Keratinocyte (primary cell): ENCODE measurements around the gene GLP2R. TPM values are rescaled to one million over a fixed set of nuclear protein-coding genes. Genes with fewer than 3 reads are reported as not detected.

Experiments
- DNase-seq: peaks from one replicate; pipeline ENCODE4 v3.0.0-alpha.2; 2011; ENCODE audit warnings: low read depth, missing footprints, low spot score
- FAIRE-seq: peaks from 2 replicates; lab custom pipeline; 2011; peaks lifted over from hg19 to GRCh38; lab: Jason Lieb, UNC
- H2AFZ ChIP-seq: 2 replicates; pipeline ENCODE4 v1.6.0; 2012; ENCODE audit warnings: low read length, control low read depth, inconsistent platforms; ENCODE audit not compliant: control insufficient read depth
- H3K27ac ChIP-seq: 2 replicates; pipeline ENCODE4 v1.5.1; 2011; ENCODE audit warnings: low read length; ENCODE audit not compliant: control insufficient read depth, insufficient read depth
- H3K27me3 ChIP-seq: 3 replicates; pipeline ENCODE4 v1.6.0; 2011; ENCODE audit warnings: low read length; ENCODE audit not compliant: control insufficient read depth, insufficient read depth; ENCODE audit errors: extremely low read depth
- H3K36me3 ChIP-seq, 2 experiments: 2 replicates in 1 of 2; 3 replicates in 1 of 2; pipeline ENCODE4 v1.5.1; 2011; ENCODE audit warnings: low read length in 2 of 2, mild to moderate bottlenecking in 1 of 2; ENCODE audit not compliant: control insufficient read depth in 2 of 2, insufficient read depth in 2 of 2; ENCODE audit errors: extremely low read depth in 1 of 2
- H3K4me1 ChIP-seq: 3 replicates; pipeline ENCODE4 v1.5.1; 2011; ENCODE audit warnings: low read length; ENCODE audit not compliant: control insufficient read depth, insufficient read depth; ENCODE audit errors: extremely low read depth
- H3K4me2 ChIP-seq: 3 replicates; pipeline ENCODE4 v1.6.0; 2011; ENCODE audit warnings: low read depth, low read length; ENCODE audit not compliant: control insufficient read depth, insufficient read depth; ENCODE audit errors: extremely low read depth
- H3K4me3 ChIP-seq, 3 experiments: fragments of 200-600 bp in 1 of 3; sonication (generic) in 1 of 3; 2 replicates in 2 of 3; 3 replicates in 1 of 3; pipeline ENCODE4 v1.5.1; 2011 to 2016; ENCODE audit warnings: low read length in 3 of 3, mild to moderate bottlenecking in 3 of 3, control low read depth in 2 of 3, inconsistent platforms in 1 of 3, low read depth in 1 of 3, mixed read lengths in 1 of 3, mixed run types in 1 of 3, moderate library complexity in 1 of 3; ENCODE audit not compliant: control insufficient read depth in 2 of 3, insufficient read depth in 2 of 3; ENCODE audit errors: extremely low read depth in 1 of 3
- H3K79me2 ChIP-seq: 2 replicates; pipeline ENCODE4 v1.6.0; 2012; ENCODE audit warnings: low read length; ENCODE audit not compliant: control insufficient read depth, insufficient read depth
- H3K9ac ChIP-seq: 3 replicates; pipeline ENCODE4 v1.6.0; 2011; ENCODE audit warnings: low read length; ENCODE audit not compliant: control insufficient read depth, insufficient read depth; ENCODE audit errors: extremely low read depth
- H3K9me1 ChIP-seq: 3 replicates; pipeline ENCODE4 v1.6.0; 2011; ENCODE audit warnings: low read length; ENCODE audit not compliant: control insufficient read depth, insufficient read depth; ENCODE audit errors: extremely low read depth
- H3K9me3 ChIP-seq: 2 replicates; pipeline ENCODE4 v1.5.1; 2012; ENCODE audit warnings: low read depth, low read length; ENCODE audit not compliant: control insufficient read depth
- H4K20me1 ChIP-seq: 3 replicates; pipeline ENCODE4 v1.6.0; 2011; ENCODE audit warnings: low read length; ENCODE audit not compliant: control insufficient read depth, insufficient read depth; ENCODE audit errors: extremely low read depth
- EZH2 ChIP-seq: IDR thresholded peaks from one replicate; pipeline ENCODE4 v1.6.1; 2012; ENCODE audit warnings: inconsistent platforms, mild to moderate bottlenecking, low read length, moderate library complexity
- dilution Hi-C: fragments of 300-500 bp; cut with MboI; formaldehyde crosslinking; loops from one replicate; pipeline ENCODE4 v1.7.0; 2020; ENCODE audit warnings: low sequenced_read_pairs; ENCODE audit not compliant: extremely low pct_ligation_motif_present
- polyA plus RNA-seq, 5 experiments: library from polyadenylated mRNA; depleted of rRNA in 3 of 5; stranded (reverse) in 3 of 5; stranded (forward) in 1 of 5; unstranded in 1 of 5; fragments of >200 nt; gene quantifications; 1 replicate in 1 of 5; 2 replicates in 3 of 5; 3 replicates in 1 of 5; pipeline versions ENCODE4 v1.2.1 to v1.2.3, GENCODE V29; 2011 to 2012; ENCODE audit warnings: missing spikeins in 2 of 5, low read depth in 1 of 5, low replicate concordance in 1 of 5
- TF ChIP-seq, protein P1 (sequence below), 3 experiments: IDR thresholded peaks in 1 of 3; conservative IDR thresholded peaks in 1 of 3; optimal IDR thresholded peaks in 1 of 3; 2 replicates in 2 of 3; 3 replicates in 1 of 3; pipeline versions ENCODE3 to v1.5.1; 2011; ENCODE audit warnings: low read length in 3 of 3, mild to moderate bottlenecking in 3 of 3, moderate library complexity in 2 of 3, control low read depth in 1 of 3, inconsistent platforms in 1 of 3; ENCODE audit not compliant: insufficient read depth in 2 of 3; ENCODE audit errors: extremely low read depth in 1 of 3

The GLP2R gene
- polyA plus RNA-seq, 1 donor (not counting 4 experiments of a cell fraction or from before 2014, with no cell fraction given): not detected

DNA sequence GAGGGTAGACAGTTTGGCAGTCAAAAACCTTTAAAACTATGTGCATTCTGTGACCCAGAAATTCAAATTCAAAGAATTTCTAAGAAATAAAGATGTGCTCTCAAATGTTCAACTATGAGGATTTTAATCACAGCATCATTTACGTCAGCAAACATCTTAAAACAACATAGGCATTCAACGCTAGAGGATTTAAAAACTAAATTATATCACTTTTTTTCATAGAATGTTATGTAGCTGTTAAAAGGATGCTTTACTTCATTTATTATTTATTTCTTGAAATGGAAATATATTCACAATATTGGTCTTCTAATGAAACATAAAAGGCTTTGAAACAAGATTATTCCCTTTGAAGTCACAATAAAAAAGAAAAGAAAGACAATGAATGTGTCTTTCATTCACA is 3.6 kb downstream of the GLP2R start:
- Histone ChIP-seq H3K9me3 (no peaks in the 10 kb centered on the region), H3K4me1 (no peaks in the 10 kb centered on the region), H3K4me2 (no peak overlapping the region), H3K9ac (no peak overlapping the region), H3K79me2 (no peaks in the 10 kb centered on the region), H3K27me3 (no peaks in the 10 kb centered on the region), H4K20me1 (no peaks in the 10 kb centered on the region), H2AFZ (no peak overlapping the region), H3K4me3 (no peak overlapping the region), H3K36me3 (no peaks in the 10 kb centered on the region), H3K27ac (no peak overlapping the region), H3K9me1 (no peaks in the 10 kb centered on the region)
- DNase-seq: no peak
- no peak for FAIRE-seq
- no peak for TF ChIP-seq EZH2
- TF ChIP-seq, protein P1, sequence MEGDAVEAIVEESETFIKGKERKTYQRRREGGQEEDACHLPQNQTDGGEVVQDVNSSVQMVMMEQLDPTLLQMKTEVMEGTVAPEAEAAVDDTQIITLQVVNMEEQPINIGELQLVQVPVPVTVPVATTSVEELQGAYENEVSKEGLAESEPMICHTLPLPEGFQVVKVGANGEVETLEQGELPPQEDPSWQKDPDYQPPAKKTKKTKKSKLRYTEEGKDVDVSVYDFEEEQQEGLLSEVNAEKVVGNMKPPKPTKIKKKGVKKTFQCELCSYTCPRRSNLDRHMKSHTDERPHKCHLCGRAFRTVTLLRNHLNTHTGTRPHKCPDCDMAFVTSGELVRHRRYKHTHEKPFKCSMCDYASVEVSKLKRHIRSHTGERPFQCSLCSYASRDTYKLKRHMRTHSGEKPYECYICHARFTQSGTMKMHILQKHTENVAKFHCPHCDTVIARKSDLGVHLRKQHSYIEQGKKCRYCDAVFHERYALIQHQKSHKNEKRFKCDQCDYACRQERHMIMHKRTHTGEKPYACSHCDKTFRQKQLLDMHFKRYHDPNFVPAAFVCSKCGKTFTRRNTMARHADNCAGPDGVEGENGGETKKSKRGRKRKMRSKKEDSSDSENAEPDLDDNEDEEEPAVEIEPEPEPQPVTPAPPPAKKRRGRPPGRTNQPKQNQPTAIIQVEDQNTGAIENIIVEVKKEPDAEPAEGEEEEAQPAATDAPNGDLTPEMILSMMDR (optimal IDR thresholded peaks at IDR 0.05 in 1 of 3, IDR thresholded peaks at IDR 0.05 in 1 of 3, conservative IDR thresholded peaks at IDR 0.05 in 1 of 3; ENCODE audit: extremely low read depth in 1 of 3, insufficient read depth in 2 of 3, low read length in 3 of 3): no peak
- dilution Hi-C loops: no loop called here

DNA sequence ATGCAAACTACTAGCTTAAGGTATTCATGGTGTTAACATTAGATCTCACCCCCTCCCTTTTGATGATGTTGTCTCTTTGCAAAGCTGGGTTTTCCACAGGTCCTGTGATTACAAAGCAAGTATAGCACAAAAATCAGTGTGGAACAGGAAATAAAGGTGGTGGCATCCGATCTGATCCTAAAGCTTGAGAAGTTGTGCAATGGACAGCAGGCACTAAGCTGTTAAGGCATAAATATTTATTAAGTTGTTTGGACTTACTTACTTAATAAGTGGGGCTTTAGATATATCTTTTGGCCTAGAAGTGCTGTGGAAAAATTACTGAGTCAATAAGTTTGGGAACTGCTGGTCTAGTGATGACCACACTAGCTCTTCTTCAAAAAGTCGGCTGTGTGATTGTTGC is 5.0 kb downstream of the GLP2R start:
- dilution Hi-C loops: no loop called here
- DNase-seq: no peak
- no peaks in the 10 kb centered on the region for H3K9me1 ChIP-seq
- no peak for FAIRE-seq
- H3K4me3 ChIP-seq: no peak overlapping the region
- no peaks in the 10 kb centered on the region for H3K9me3 ChIP-seq
- no peak overlapping the region for H3K27ac ChIP-seq
- no peaks in the 10 kb centered on the region for H3K36me3 ChIP-seq
- H3K27me3 ChIP-seq: no peaks in the 10 kb centered on the region
- no peak for TF ChIP-seq EZH2
- TF ChIP-seq, protein P1 (optimal IDR thresholded peaks at IDR 0.05 in 1 of 3, IDR thresholded peaks at IDR 0.05 in 1 of 3, conservative IDR thresholded peaks at IDR 0.05 in 1 of 3; ENCODE audit: extremely low read depth in 1 of 3, insufficient read depth in 2 of 3, low read length in 3 of 3): no peak
- H3K9ac ChIP-seq: no peak overlapping the region
- H3K4me1 ChIP-seq: no peaks in the 10 kb centered on the region
- H4K20me1 ChIP-seq: no peaks in the 10 kb centered on the region
- H2AFZ ChIP-seq: no peak overlapping the region
- H3K4me2 ChIP-seq: no peak overlapping the region
- no peaks in the 10 kb centered on the region for H3K79me2 ChIP-seq
